GM21723 (cell line): ENCODE results near the gene CCDC124.
"Not testable (repeated sequence)": the region's sequence is repeated elsewhere in the genome, so short reads cannot be mapped to it uniquely, and the experiment has no call there.

Source experiments
- ATAC-seq: cut with Tn5 transposase; IDR thresholded peaks from one replicate; pipeline ENCODE4 v1.9.1; 2021; ENCODE audit warnings: mild to moderate bottlenecking, moderate library complexity; ENCODE audit not compliant: unreplicated experiment

Gene CCDC124, protein sequence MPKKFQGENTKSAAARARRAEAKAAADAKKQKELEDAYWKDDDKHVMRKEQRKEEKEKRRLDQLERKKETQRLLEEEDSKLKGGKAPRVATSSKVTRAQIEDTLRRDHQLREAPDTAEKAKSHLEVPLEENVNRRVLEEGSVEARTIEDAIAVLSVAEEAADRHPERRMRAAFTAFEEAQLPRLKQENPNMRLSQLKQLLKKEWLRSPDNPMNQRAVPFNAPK

DNA sequence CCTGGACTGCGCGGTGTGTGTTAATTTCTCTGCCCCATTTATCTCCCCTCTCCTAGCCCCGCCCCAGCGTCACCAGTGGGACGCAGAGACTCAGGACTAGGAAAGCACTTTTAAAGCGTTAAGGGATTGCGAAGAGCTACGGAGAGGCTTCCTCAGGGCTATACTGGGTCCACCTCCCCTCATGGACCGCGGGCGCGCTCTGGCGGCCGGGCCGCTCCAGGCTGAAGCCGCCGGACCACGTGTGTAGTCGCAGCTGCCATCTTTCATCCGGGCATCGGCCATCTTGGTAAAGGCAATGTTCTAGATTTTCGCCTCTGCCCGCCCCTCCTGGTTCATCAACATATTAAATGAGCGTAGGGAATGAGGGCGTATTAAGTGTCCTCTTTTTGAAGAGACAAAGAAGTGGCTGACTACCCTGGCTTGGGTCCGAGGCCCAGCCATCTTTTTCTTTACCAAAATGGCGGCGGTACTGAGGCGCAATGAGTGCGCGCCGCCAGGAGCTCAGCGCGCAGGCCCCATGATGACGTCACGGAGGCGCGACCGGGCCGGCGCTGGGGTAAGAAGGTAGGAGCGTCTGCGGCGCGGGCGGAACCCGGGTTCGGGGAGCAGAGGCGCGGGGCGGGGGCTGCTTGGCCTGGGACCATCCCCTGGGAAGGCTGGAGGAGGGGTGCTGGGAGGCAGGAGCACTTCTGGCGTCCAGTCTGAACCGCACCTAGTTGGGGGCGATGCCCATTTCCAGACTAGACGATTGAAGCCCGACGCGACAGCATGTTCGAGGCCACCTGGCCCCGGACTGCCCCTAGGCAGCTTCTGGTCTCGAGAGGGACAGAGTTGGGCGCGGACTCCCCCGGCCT lies at the start of gene CCDC124:
Gene CCDC124, plus strand, starts transcription at position 531 of the 854 bp plus-strand sequence. CDS start 3,406 bp downstream, outside the sequence.
- ATAC-seq = peak; percentile 77

DNA sequence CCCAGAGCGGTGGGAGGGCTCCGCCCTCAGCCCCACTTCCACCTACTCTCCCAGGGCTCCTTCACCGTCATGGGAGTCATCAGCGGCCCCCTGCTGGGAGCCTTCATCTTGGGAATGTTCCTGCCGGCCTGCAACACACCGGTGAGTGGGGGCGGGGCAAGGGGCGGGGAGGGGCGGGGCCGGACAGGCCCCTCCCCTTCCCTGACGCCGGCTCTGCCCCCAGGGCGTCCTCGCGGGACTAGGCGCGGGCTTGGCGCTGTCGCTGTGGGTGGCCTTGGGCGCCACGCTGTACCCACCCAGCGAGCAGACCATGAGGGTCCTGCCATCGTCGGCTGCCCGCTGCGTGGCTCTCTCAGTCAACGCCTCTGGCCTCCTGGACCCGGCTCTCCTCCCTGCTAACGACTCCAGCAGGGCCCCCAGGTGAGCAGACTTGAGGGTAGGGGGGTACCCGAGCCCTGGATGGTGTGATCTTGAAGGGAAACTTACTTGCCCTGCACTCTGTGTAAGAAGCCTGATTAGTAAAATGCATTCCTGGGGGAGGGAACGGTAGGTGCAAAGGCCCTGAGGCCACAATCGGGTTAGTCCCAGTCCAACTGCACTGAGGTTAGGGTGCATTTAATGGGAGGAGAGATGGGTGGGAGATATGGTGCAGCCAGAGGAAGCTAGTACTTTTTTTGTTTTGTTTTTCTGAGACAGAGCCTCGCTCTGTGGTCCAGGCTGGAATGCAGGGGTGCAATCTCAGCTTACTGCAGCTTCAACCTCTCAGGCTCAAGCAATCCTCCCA lies 49.0 kb upstream of the CCDC124 start:
- no peak for ATAC-seq

DNA sequence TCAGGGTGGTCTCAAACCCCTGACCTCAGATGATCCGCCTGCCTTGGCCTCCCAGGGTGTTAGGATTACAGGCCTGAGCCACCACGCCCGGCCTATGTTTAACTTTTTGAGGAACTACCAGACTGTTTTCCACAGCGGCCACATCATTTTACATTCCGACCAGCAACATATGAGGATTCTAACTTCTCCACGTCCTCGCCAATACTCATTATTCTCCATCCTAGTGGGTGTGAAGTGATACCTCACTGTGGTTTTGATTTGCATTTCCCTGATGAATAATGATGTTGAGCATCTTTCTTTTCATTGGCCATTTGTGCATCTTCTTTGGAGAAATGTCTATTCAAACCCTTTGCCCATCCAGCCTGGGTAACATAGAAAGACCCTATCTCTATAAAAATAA lies 46.3 kb upstream of the CCDC124 start:
- no peak for ATAC-seq

DNA sequence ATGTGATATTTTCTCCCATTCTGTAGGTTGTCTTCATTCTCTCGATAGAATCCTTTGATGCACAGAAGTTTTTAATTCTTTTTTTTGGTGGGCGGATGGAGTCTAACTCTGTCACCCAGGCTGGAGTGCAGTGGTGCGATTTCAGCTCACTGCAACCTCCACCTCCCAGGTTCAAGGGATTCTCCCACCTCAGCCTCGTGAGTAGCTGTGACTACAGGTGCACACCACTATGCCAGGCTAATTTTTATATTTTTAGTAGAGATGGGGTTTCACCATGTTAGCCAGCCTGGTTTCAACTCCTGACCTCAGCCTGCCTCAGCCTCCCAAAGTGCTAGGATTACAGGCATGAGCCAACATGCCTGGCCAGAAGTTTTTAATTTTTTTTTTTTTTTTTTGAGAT lies 45.6 kb upstream of the CCDC124 start:
- ATAC-seq = not testable (repeated sequence)

DNA sequence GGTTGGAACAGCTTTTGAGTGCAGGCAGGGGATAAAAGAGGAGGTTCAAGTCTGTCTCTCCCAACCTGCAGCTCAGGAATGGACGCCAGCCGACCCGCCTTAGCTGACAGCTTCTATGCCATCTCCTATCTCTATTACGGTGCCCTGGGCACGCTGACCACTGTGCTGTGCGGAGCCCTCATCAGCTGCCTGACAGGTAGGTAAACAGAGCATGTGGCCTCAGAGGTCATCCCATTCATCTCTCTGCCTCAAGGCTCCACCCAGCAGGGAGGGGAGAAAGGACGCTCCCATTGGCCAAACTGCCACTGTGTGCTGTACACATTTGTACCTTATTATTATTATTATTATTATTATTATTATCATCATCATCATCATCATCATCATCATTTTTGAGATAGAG lies 44.6 kb upstream of the CCDC124 start:
- ATAC-seq = no peak

DNA sequence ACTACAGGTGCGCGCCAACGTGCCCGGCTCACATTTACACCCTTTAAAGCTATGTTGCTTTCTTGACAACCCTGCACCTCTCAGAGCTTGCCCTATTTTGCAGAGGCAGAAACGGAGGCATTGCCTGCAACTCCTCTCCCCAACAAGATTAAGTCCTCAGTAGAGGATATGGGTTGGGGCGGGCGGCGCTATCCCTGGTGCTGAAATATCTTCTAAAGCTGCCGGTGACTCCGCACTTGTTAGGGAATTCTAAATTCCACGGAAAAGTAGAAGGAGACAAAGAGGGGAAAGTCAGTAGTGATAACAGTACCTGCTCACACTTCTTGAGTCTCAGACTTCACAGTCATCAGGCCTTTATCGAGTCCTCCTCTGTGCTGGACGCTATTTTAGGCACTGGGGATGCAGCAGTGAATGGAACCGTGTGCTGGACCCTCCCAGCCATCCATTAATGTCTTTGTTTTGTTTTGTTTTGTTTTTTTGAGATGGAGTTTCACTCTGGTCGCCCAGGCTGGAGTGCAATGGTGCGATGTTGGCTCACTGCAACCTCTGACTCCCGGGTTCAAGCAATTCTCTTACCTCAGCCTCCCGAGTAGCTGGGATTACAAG lies 43.1 kb upstream of the CCDC124 start:
- ATAC-seq = no peak

GRCh38 chr19:17893766-17894165 lies 39.0 kb upstream of the CCDC124 start:
- ATAC-seq = no peak

DNA sequence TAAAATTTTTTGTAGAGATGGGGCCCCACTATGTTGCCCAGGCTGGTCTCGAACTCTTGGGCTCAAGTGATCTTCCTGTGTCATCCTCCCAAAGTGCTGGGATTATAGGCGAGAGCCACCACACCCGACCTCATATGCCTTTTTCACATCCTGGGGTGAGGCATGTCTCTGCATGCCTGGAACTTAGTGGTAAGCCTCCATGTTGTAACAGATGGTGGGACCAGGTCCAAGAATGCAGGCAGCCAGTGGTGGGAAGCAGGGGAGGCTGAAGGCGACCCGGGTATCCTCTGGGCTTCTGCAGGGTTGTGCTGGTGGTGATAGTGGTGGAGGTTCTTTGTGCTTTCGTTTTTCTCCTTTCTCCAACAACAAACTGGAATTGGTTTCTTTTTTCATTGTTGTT lies 30.1 kb upstream of the CCDC124 start:
- no peak for ATAC-seq

DNA sequence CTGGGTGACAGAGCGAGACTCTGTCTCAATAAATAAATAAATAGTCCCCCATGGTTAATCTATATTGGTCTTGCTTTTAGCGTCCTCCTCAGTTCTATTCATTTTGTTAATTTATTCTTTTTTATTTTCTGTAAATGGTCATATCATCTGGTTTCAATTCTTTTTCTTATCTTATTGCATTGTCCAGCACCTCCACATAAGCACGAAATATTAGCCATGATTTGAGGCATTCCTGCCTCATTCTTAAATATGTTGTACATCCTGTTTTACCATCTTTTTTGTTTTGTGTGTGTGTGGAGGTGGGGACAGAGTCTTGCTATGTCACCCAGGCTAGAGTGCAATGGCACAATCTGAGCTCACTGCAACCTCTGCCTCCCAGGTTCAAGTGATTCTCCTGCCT lies 24.6 kb upstream of the CCDC124 start:
- no peak for ATAC-seq

DNA sequence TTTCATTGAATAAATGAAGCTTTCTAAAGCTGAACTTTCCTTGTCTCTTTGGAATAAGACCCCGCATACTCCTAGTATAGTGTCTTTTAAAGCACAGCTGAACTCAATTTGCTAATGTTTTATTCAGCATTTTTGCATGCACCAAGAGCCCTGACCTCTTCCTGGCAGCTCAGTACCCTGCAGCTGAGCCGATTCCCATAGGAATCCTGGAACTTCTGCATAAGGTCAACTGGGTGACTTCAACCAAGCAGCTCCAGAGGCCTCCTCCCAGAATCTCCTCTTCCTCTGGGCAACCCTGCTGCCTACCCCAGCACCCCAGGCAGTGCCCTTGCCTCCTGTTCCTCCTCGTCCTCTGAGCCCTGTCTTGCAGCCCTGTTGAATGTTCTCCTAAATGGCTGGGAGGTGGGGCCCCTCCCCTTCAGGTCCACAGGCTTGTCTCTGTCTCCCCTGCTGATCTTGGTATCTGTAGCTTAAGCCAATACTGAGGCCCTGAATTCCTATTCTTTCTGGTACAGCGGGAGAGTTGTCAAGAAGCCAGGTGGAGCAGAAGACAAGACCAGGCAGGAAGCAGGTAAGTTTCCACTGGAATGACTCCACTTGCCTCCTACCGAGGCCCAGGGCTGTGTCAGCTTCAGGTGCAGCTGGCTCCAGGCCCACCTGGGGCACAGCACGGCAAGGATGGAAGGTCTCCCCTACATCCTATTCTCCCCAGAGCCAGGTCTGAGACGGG lies 23.6 kb upstream of the CCDC124 start:
- ATAC-seq = no peak

- ATAC-seq = no peak
Observed at GRCh38 chr19:17910791-17911360, 21.9 kb upstream of the CCDC124 start.

- ATAC-seq = no peak
Observed at GRCh38 chr19:17915940-17916593, 16.7 kb upstream of the CCDC124 start.

DNA sequence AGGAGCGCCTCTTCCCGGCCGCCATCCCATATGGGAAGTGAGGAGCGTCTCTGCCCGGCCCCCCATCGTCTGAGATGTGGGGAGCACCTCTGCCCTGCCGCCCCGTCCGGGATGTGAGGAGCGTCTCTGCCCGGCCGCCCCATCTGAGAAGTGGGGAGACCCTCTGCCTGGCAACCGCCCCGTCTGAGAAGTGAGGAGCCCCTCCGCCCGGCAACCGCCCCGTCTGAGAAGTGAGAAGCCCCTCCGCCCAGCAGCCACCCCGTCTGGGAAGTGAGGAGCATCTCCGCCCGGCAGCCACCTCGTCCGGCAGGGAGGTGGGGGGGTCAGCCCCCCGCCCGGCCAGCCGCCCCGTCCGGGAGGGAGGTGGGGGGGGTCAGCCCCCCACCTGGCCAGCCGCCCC lies 14.7 kb upstream of the CCDC124 start:
- not testable (repeated sequence) for ATAC-seq

DNA sequence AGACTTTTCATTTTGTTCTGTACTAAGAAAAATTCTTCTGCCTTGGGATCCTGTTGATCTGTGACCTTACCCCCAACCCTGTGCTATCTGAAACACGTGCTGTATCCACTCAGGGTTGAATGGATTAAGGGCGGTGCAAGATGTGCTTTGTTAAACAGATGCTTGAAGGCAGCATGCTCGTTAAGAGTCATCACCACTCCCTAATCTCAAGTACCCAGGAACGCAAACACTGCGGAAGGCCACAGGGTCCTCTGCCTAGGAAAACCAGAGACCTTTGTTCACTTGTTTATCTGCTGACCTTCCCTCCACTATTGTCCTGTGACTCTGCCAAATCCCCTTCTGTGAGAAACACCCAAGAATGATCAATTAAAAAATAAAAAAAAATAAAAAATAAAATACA lies 13.7 kb upstream of the CCDC124 start:
- ATAC-seq = not testable (repeated sequence)

DNA sequence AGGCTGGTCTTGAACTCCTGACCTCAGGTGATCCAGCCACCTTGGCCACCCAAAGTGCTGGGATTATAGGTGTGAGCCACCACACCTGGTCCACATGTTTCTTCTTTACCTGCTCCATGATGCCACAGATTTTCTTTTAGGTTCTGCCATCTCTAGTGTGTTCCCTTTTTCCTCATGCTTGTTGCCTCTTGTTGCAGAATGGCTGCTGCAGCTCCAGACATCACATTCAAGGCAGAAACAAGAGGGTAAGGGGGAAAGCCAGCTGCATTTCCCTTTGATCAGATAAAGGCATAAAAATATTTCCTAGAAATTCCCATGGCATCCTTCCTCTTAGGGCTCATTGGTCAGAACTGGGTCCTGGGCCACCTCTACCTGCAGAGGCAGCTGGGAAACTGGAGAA lies 12.3 kb upstream of the CCDC124 start:
- no peak for ATAC-seq

- no peak for ATAC-seq
Observed at GRCh38 chr19:17922138-17922537, 10.7 kb upstream of the CCDC124 start.

- no peak for ATAC-seq
Observed at GRCh38 chr19:17926044-17926443, 6.8 kb upstream of the CCDC124 start.

- no peak for ATAC-seq
Observed at GRCh38 chr19:17929056-17929455, 3.8 kb upstream of the CCDC124 start.

- ATAC-seq = no peak
Observed at GRCh38 chr19:17931532-17932191, 1.2 kb upstream of the CCDC124 start.
